ENCODE results near the gene PTPRE. TPM values are rescaled to one million over a fixed set of nuclear protein-coding genes. Genes with fewer than 3 reads are reported as not detected.

Gene PTPRE
- total RNA-seq, 1 donor, result 0.09 TPM

DNA sequence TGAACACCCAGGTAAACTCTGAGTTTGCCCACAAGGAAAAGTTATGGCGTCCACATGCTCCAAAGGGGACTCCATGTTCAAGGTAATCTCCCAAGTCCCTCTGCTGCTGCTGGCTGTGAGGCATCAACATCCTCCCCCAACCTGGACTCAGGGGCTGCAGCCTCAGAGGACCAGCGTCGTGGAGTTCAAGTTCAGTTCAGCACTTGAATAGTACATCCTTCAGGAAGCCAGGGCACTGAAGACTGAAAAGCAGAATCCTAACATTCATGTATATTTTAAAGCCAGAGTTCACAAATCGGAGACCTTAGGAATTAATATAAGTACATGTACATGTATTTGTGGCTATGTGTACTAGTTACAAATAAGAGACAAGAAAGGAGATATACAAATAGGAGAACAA lies 90.4 kb downstream of the PTPRE start:
- TF ChIP-seq, protein P1, sequence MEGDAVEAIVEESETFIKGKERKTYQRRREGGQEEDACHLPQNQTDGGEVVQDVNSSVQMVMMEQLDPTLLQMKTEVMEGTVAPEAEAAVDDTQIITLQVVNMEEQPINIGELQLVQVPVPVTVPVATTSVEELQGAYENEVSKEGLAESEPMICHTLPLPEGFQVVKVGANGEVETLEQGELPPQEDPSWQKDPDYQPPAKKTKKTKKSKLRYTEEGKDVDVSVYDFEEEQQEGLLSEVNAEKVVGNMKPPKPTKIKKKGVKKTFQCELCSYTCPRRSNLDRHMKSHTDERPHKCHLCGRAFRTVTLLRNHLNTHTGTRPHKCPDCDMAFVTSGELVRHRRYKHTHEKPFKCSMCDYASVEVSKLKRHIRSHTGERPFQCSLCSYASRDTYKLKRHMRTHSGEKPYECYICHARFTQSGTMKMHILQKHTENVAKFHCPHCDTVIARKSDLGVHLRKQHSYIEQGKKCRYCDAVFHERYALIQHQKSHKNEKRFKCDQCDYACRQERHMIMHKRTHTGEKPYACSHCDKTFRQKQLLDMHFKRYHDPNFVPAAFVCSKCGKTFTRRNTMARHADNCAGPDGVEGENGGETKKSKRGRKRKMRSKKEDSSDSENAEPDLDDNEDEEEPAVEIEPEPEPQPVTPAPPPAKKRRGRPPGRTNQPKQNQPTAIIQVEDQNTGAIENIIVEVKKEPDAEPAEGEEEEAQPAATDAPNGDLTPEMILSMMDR (IDR thresholded peaks at IDR 0.05; ENCODE audit: insufficient read depth, low read length), result no peak

GRCh38 chr10:127997937-127998336 lies 91.0 kb downstream of the PTPRE start:
- no peak overlapping the region for H3K4me3 ChIP-seq (ENCODE audit: low read depth, low read length)
- DNase-seq (ENCODE audit: low read depth), result no peak
- TF ChIP-seq, protein P1 (IDR thresholded peaks at IDR 0.05; ENCODE audit: insufficient read depth, low read length), result no peak

More for the DNA sequence above, 90.4 kb downstream of the PTPRE start:
- no peak overlapping the region for H3K4me3 ChIP-seq (ENCODE audit: low read depth, low read length)
- DNase-seq (ENCODE audit: low read depth), result no peak

DNA sequence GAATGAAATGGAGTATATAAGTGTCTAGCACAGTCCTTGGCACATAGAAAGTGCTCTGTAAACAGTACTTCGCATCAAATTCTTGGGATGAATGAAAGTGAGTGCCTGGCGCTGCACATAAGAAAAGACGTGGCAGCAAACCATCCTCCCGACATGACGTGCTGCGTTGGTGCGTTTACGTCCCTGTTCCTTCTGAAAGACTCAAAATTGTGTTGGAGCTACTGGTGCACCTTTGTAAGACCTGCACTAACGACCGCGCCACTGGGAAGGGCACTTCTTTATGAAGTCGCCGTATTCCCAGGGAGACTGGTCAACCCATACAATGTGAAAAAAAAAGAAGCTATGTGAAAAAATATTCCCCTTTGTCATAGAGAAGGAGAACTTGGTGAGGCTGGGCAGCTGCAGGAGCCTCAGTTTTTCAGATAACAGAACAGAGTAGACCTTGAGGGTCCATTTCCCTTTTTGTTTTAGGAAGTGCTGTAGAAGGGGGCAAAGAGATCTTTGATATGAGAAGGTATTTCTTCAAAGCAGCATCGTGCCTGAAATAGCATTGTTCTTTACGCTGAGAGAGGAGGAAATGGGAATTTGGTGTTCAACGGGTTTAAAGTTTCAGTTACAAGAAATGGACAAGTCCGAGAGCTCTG lies 91.7 kb downstream of the PTPRE start:
- TF ChIP-seq, protein P1 (IDR thresholded peaks at IDR 0.05; ENCODE audit: insufficient read depth, low read length), result no peak
- DNase-seq (ENCODE audit: low read depth), result no peak
- no peak overlapping the region for H3K4me3 ChIP-seq (ENCODE audit: low read depth, low read length)

DNA sequence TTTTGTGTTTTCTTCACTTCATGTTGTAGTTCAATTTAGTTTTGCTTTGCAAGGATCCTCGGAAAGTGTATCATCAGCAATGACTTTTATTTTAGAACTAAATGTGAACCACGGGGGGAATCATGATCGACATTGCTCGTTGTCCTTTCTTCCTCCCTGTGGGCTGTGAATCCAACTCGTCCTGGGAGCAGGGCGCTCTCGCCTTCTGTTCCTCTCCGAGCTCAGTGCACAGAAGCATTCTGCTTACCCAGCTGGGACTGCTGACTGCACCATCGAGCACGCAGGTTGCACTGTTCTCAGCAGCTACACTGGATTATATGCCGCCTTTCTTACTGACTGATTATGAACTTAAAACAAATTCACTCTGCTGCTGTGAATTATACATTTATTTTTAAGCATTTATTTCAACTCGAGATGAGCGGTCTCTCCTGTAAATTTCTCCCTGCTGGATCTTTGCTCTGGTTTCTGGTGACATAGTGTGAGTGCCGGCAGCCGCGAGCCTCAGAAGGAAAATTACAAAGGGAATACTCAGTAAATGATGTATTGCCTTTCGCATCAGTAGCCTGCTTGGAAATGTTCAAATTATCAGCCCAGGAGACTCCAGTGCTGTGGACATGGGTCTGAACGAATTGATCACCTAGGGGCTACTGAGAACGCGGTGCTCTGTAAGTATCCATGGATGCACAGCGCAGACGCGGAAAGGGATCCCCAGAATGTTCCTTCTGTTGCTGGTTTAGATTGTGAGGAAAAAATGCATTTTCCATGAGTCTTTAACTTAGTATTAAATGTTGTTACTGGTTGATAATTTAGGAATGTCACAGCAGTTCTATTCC lies 92.6 kb downstream of the PTPRE start:
- H3K4me3 ChIP-seq (ENCODE audit: low read depth, low read length), result no peak overlapping the region
- no peak for DNase-seq (ENCODE audit: low read depth)
- TF ChIP-seq, protein P1 (IDR thresholded peaks at IDR 0.05; ENCODE audit: insufficient read depth, low read length), result no peak

GRCh38 chr10:128000471-128001362 lies 93.8 kb downstream of the PTPRE start:
- TF ChIP-seq, protein P1 (IDR thresholded peaks at IDR 0.05; ENCODE audit: insufficient read depth, low read length), result no peak
- DNase-seq (ENCODE audit: low read depth), result no peak
- H3K4me3 ChIP-seq (ENCODE audit: low read depth, low read length), result no peak overlapping the region

DNA sequence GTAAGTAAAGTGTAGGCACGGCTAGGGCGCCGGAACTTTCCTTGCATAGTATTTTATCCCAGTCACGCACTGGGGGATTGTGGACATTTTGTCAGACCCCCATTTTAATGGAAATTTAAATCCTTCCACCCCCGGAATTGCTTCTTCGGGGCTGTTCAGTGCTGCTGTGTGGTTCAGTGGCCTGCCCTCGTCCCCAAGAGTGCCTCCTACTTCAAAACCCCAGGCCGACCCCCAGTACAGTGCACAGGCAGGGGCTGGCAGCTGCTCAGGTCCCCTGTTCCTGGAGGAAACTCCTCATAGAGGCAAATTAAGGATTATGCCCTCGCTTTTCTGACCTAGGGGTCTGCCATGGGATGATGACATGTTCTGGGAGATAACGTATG lies 94.5 kb downstream of the PTPRE start:
- TF ChIP-seq, protein P1 (IDR thresholded peaks at IDR 0.05; ENCODE audit: insufficient read depth, low read length), result no peak
- no peak overlapping the region for H3K4me3 ChIP-seq (ENCODE audit: low read depth, low read length)
- DNase-seq (ENCODE audit: low read depth), result no peak

Data from fibroblast of the aortic adventitia (primary cell).